ENCODE data around the gene CBX7.

Gene CBX7

DNA sequence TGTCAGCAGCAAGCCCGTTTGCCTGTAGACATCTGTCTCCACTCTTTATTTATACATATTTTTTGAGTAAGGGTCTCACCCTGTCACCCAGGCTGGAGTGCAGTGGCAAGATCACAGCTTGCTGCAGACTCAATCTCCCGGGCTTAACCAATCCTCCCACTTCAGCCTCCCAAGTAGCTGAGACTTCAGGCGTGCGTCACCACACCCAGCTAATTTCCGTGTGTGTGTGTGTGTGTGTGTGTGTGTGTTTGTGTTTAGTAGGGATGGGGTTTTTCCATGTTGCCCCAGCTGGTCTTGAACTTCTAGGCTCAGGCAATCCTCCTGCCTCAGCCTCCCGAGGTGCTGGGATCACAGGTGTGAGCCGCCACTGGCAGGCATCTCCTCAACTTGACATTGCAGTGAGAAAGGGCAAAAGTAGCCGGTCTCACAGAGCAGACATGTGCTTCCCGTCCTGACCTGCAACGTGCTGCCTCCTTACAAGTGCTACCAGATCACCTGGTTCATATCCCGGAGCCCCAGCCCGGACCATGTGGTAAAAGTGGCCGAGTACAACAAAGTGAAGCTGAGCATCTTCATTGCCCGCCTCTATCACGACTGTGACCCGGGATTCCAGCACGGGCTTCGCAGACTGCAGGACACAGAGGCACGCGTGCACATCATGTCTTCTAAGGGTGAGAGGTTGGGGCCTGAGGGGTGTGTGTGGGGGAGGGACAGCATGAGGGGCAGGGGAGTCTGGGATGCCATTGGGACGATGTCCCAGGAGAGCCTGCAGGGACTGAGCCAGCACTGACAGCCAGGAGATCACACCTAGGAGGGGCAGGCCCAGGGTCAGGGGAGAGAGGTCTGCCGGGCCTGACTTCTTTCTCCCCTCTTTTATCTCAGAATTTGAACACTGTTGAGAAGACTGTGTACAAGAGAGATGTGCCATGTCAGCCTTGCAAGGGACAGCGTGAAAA lies 61.1 kb downstream of the CBX7 start:
- no peak for DNase-seq (ENCODE audit: low read depth)

DNA sequence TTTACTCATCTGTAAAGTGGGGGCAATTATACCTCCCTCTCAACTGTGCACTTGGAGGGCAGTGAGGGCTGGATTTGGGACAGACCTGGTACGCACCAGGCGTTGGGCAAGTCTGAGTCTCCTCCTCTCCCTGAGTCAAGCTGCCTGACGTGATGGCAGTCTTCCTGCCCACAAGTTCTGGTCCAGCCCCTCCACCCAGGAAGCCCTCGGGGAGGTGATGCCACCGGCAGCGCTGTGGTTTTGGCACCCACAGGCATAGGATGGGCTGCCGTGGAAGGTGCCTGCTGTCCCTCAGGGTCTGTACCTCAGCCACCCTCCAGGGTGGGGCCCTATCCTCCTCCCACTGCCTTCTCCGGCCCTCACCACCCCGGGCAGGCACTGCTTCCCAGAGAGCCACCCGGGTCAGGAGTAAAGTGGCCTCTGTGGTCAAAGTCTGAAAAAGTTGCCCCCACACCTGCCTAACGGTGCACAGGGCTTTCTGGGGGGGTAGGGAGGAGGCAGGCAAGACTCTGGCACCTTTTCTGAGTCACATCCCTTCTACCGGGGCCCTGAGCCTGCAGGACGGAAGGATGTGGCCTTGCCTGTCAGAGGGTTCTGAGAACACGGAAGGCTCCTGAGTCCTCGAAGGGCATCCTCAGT lies 61.9 kb downstream of the CBX7 start:
- peak; percentile 78 for DNase-seq (ENCODE audit: low read depth)

DNA sequence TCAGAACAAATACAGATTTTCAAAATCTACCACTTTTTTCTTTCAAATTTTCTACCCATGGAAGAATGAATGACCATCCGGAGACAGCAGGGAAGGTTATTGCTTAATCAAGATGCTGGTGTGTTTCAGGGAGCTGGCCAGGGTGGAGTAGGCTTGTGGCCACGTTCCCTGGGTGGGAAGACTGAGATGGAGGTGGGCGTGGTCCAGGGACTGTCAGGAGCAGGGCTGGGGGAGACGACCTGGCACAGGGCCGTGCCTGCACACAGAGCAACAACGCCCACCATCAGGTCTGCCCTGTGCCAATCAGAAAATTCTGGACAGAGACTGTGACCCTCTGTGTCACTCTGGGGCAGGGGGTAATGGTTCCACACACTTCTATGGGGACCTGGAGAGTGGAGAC lies 62.6 kb downstream of the CBX7 start:
- DNase-seq (ENCODE audit: low read depth), result no peak

DNA sequence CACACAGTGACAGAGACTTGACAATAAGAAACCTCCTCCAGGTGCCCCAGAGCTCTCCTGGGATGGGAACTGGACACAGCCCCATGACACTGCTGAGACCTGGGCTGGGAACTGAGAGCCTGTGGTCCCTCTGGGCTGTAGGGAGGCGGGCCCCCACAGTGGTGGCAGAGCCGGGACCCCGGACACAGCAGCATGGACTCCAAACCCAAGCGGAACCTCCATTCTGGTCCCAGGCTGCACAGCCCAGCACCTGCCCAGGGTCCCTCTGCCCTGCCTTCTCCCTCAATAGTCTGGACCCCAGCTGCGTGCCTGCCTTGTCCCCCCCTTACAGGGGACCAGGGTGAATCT lies 63.8 kb downstream of the CBX7 start:
- no peak for DNase-seq (ENCODE audit: low read depth)

DNA sequence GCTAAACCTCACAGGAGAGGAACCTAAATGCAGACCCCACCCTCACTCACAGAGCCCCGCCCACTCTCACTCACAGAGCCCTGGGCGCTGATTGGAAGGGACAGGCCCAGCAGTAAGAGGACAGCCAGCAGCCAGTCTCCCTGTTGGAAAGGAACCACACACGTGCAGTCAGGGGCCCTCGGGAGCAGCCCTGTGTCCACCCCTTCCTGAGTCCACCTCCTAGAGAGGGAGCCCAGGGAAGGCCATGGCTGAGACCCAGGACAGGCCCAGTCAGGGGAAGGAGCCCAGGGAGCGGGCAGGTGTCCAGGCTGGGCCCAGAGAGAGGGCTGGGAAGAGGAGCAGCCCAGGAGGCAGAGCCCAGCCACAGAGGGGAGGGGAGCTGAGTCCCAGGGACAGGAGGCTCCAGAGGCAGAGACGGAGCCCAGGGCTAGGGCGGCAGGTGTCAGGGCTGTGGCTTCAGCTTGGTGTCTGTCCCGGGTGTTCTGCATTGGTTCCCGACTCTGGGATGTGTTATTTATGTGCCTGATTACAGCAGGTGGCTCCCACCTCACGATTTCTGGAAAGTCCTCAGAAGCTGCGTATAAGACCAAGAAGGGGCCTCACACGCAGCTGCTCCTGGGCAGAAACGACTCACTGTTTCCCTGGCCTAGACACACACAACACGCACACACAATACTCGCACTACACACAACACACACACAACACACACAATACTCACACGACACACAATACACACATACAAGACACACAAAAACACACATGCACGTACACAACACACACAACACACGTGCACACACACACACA lies 64.4 kb downstream of the CBX7 start:
- no peak for DNase-seq (ENCODE audit: low read depth)

DNA sequence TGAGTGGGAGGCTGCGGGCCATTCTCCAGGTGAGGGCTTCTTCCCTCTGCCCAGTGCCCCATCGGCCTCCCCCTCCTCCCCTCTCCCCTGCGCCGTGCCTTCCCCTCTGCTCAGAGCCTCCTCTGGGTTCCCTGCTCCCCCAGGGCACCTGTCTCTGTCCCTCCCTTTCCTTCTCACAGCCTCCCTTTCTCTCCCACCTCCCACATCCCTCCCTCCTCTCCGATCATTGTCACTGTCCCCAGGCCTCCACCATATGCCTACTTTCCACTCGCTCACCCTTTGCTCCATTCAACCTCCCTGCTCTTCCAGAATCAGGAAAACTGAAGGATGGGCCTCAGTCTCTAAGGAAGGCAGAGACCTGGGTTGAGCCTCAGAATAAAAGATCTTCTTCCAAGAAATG lies 65.4 kb downstream of the CBX7 start:
- no peak for DNase-seq (ENCODE audit: low read depth)

DNA sequence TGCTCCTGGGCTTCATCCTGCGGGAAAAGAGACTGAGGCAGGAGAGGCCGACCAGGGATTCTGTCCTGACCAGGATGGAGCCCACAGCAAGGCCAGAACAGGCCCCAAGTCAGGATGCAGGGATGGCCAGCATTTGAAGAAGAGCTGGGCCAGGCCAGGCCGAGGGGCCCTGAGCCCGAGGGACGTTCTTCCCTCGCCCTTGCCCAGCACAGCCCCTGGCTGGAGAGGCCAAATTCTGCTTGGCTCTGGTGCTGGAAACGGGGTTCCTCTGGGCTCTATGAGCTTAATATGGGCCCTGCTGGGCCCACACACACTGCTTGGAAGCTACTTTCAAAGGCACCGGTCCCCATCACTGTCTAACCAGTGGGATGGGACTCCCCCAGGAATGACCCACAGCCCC lies 67.8 kb downstream of the CBX7 start:
- no peak for DNase-seq (ENCODE audit: low read depth)

DNA sequence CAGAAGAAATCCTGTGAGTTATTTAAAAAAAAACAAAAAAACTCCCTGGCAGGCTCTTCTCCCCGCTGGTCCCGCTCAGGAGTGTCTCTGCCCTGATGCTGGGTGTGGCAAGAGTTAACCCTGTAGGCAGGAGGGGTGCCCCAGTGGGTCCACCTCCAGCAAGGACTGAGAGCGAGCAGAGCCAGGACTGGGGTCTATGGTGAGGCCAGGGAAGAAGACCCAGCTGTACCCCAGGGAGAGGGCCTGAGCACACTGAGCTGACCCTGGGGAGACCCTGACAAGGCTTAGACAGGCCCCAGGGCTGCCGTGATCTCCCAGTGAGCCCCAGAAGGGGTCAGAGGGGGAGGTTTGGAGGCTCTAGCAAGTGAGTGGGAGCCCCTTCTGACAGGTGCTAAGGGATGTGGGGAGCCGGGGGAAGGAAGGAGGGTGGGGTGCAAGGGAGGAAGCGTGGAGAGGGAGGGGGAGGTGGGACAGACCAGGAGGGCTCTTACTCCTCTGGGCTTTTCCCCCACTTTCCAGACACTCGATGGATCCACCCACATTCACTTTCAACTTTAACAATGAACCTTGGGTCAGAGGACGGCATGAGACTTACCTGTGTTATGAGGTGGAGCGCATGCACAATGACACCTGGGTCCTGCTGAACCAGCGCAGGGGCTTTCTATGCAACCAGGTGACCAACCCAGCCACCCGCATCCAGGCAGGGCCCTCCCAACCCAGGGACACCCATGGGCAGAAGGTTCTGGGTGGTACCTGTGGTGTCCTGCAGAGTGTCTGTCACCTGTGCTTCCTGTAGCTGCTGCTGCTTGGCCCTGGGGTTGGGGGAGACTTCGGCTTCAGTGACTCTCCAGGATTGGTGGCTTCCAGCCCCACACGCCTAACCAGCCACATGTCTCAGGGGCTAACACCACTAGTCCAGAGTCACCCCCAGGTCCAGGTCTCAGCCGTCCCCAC lies 69.0 kb downstream of the CBX7 start:
- DNase-seq (ENCODE audit: low read depth), result no peak

DNA sequence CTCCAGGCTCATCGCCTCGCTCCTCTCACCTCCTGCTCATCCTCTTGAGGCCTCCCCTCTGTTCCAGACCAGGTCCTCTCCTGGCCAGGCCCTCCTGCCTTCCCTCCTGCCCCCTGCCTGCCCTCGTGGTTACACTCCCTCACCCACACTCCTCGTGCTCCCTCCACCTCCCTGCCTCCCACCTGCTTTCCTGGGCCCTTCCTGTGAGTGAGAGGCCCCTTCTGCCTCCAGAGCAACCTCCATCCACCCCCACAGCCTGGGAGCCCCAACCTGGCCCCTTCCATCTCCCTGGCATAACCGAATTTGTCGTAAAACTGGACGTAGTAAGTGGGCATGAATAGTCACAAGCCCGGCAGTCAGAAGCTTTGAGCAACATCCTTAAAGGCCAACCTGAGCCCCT lies 70.9 kb downstream of the CBX7 start:
- no peak for DNase-seq (ENCODE audit: low read depth)

DNA sequence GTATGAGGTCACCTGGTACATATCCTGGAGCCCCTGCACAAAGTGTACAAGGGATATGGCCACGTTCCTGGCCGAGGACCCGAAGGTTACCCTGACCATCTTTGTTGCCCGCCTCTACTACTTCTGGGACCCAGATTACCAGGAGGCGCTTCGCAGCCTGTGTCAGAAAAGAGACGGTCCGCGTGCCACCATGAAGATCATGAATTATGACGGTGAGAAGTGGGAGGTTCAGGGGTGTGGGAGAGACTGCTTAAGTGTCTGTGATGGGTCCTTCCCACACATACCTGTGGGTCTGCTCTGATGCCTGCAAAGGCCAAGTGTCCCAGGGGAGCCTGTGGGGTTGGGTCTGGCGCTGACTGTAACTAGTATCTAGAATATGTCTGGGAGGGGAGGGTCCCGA lies 71.5 kb downstream of the CBX7 start:
- no peak for DNase-seq (ENCODE audit: low read depth)
